HG02840 (cell line): Measurements from ENCODE around the gene FAM20B.

Experiments used
- ATAC-seq: cut with Tn5 transposase; IDR thresholded peaks from one replicate; pipeline ENCODE4 v1.9.1; 2021; ENCODE audit warnings: mild to moderate bottlenecking, moderate library complexity, moderate number of reproducible peaks; ENCODE audit not compliant: unreplicated experiment, low FRiP score

Gene FAM20B

DNA sequence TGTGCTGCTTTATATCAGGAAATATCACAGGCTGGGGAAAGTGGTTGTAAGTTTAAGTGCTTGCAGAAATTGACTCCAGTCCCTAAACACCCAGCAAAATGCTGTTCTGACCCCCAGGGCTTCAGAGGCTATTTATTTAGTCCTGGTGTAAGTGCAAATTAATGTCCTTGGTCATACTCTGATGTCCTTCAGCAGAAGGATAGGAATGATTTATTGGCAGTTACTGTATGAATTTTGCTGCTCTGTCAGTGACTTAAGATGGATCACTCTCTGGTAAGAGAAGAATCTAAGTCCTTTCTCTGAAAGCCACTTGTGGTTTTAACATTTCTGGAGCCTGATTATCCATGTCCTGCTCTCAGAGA lies 21.9 kb downstream of the FAM20B start:
- no peak for ATAC-seq

- no peak for ATAC-seq
Observed at GRCh38 chr1:179048339-179049124, 22.8 kb downstream of the FAM20B start.

DNA sequence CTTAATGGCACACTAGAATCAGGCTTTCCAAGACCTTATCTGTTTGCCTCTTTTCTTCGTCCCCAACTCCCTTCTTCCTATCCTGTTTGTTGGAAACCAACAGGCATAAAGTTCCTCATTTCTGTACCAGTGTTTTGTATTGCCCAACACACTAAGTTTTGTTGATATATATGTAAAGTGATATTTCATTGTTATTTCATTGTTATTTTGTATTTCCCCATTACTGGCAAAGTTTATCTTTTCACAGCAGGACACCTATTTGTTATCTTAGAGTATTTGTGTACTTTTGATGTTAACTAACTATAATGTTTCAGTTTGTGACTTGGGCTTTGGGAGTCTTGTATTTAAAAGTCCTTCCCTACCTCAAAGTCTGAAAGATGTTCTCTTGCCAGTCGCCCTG lies 27.1 kb downstream of the FAM20B start:
- no peak for ATAC-seq

DNA sequence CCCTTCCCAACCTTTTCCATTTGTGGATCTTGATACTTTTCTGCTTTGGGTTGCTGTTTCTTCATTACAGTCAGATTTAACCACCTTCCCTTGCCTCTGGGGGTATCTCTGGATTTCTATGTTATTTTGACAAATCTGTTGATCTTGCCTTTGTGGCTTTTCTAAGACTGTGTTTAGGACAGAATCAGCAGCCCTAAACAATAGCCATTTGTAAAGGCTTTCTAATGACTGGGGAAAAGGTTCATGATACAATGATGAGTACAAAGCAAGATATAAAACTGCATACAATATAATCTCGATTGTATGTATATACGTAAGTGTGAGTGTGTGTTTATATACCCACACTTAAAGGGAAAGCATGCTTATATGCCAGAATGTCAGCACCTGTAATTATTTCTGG lies 27.8 kb downstream of the FAM20B start:
- ATAC-seq = no peak

GRCh38 chr1:179055937-179056336 lies 30.2 kb downstream of the FAM20B start:
- no peak for ATAC-seq

DNA sequence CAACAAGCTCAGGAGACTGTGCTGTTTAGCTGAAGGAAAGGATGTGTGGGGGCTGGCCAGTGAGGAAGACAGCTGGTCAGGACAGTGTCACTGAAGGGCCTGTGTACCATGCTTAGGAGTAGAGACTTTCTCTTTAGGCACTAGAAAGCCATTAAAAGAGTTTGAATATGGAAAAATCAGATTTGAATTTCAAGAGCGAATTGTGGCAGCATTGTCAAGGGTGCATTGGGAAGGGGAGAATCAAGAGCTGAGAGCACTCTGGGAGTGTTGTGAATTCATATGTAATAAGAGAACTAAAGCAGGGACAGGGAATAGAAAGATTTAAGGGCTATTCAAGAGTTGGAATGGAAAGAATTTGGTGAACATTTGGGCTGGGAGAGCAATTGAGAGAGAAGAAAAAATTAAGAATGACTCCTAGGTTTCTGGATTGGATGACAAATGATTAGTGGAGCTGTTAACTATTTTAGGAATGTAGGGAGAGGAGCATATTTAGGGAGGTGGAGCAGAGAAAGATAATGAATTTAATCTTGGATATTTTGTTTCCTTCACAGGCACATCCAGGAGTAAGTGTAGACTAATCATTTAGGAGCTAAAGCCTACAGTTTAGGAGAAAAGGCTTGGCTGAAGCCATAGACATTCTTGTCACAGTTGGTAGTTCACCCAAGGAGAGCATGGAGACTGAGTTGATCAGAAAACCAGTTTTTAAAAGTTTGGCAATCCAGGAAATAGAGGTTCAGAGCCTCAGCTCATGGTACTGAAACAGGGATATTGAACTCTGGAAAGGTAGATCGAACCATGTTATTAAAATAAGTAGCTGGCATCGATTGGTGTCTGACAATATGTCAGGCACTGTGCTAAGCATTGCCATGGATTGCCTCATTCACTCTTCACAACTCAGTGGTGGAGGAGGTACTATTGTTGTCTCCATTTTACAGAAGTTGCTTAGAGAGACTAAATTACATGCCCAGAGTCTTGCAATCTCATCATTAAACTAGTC lies 33.1 kb downstream of the FAM20B start:
- no peak for ATAC-seq

DNA sequence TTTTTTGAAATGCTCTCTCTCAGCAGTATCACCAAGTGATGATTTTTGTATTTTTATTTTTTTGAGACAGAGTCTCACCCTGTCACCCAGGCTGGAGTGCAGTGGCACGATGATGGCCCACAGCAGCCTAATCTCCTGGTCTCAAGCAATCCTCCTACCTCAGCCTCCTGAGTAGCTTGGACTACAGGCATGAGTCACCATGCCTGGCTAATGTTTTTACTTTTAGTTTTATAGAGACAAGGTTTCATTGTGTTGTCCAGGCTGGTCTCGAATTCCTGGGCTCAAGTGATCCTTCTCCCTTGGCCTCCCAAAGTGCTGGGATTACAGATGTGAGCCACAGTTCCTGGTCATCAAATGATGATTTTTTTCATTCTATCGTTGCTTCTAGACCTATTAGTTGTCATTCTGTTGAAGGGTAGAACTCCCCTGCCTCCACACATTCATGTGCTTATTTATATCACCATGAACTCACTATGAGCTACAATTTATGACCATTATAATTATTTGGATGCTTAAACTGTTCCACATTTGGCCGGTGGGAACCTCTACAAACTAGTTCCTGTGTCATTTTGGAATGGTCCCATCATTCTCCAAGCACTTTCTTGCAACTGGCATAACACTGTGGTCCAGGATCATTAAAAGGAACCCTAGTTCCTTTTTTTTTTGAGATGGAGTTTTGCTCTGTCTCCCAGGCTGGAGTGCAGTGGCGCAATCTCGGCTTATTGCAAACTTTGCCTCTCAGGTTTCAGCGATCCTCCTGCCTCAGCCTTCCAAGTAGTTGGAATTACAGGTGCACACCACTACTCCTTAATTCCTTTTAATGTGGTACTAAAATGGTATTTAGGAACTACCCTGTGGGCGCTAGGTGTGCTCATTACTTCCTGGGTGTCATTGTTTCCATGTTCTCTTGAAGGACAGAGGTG lies 35.9 kb downstream of the FAM20B start:
- no peak for ATAC-seq

DNA sequence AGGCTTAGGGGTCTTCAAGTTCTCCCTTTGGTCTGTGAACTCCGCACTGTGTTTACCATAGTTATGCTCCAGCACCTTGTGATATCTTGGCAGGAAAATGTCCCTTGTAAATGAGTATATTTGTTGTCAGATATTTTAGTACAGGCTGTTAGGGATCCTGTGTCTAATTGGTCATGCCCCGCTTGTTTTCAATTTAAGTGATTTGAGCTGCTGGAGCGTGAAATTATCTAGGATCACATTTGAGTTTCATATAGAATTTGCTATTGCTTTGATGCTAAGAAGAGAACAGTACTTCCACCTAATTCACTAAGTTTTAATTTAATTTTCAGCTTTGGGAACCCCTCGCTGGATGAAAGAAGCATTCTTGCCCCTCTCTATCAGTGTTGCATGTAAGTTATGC lies 40.8 kb downstream of the FAM20B start:
- ATAC-seq = no peak

DNA sequence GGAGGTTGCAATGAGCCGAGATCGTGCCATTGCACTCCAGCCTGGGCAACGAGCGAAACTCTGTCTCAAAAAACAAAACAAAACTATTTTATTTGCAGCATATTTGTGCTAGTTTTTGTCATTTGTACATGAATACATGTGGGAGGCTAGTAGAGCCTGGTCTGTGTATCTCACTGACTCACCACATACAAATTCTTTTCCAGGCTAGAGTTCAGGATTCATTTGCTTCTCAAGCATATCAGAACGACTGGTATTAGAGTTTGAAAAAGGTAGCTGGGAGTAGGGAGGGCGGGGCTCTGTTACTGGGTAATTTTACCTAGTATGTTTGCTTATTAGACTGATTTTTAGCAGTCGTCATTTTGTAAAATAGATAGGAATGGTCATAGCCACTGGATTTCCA lies 51.7 kb downstream of the FAM20B start:
- no peak for ATAC-seq

GRCh38 chr1:179079113-179079761 lies 53.5 kb downstream of the FAM20B start:
- ATAC-seq = no peak

DNA sequence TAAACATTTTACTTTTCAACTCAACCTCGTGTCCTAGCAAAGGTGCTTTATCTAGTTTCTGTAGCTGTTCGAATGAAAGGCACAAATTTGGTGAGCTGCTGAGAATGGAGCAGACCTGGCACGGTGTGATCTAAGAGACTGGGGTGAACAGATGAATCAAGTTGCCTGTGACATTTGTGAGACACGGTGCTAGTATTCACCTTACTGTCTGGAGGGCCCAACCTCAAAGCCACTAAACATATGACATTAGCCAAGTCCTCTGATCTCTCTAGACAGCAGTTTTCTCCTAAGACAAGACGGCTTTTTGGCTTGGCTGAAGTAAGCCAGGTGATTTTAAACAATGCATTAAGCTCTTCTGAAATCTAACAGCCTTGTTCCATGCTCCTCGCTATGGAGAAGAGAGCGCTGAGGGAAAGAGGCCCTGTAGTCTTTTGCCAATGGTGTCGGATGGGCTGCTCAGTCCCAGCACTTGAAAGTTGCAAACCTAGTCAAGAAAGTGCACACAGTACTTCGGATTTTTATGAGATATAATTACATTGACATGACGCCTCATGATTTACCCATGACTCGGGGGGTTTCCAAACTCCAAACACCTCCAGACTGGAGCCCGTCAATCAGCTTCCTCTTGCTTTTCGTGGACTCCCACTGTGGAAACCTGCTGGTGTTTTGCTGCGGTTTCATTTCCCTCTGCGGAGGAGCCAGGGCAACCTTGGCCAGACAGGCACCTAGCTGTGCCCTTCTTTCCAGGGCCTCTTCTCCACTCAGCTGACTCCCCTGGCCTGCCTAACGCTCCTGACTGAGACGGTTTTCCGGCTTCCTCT lies 55.4 kb downstream of the FAM20B start:
- no peak for ATAC-seq

- ATAC-seq = peak; percentile 89
Observed at GRCh38 chr1:179081687-179082332, 56.1 kb downstream of the FAM20B start, which contains the start of gene TOR3A. Gene TOR3A (plus strand): TSS chr1:179082070. CDS start chr1:179082129, 59 bp downstream.

- ATAC-seq = peak; percentile 9
Observed at GRCh38 chr1:179082333-179082998, 56.8 kb downstream of the FAM20B start.

DNA sequence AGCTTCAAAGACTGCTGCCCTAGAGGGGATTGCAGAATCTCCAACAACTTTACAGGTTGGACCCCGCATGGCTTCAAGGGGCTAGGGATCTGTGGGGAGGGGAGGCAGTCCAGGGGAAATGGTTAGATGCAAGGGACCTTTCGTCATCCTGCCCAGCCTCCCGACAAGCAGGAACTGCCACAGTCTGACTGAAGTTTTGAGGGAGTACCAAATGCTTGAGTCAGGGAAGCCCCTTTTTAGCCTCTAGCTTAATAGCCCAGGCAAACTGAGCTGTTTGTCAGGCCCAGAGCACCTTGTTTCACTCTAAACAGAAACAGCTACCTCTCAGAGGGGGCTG lies 57.3 kb downstream of the FAM20B start:
- ATAC-seq = no peak

DNA sequence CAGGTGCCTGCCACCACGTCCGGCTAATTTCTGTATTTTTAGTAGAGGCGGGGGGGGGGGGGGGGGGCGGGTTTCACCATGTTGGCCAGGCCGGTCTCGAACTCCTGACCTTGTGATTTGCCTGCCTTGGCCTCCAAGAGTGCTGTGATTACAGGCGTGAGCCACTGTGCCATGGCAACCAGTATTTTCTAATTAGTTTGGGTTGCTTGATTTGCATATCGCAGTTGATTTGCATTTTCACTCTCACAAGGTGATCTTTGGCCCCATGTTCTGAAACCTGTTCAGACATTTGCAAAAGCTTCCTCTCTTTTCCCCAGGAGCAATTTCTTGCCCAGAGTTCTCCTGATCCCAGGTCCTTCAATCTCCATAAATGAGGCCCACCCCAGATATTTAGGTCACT lies 57.8 kb downstream of the FAM20B start:
- no peak for ATAC-seq

GRCh38 chr1:179087665-179088064 lies 62.0 kb downstream of the FAM20B start:
- ATAC-seq = no peak

- no peak for ATAC-seq
Observed at GRCh38 chr1:179089827-179090482, 64.3 kb downstream of the FAM20B start.

DNA sequence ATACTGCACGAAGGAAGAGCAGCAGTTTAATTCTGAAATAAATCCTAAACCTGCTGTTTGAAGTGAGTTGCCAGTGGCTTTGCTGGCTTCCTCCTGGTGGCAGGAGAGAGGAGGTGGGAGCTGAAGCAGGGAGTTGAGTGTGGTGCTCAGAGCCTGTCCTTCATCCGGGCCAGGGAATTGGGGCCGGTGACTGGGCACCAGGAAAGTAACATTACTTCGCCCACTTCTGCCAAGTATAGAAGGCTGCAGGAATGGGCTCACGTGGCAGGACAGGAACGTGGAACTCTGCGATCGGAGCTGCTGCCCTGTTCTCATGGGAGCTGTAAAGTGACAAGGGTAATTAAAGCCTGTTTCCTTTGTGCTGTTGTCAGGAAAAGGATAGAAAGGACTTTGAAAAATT lies 64.8 kb downstream of the FAM20B start:
- ATAC-seq = no peak
